Measurements from ENCODE around the gene MCRIP2.

MCRIP2 gene

DNA sequence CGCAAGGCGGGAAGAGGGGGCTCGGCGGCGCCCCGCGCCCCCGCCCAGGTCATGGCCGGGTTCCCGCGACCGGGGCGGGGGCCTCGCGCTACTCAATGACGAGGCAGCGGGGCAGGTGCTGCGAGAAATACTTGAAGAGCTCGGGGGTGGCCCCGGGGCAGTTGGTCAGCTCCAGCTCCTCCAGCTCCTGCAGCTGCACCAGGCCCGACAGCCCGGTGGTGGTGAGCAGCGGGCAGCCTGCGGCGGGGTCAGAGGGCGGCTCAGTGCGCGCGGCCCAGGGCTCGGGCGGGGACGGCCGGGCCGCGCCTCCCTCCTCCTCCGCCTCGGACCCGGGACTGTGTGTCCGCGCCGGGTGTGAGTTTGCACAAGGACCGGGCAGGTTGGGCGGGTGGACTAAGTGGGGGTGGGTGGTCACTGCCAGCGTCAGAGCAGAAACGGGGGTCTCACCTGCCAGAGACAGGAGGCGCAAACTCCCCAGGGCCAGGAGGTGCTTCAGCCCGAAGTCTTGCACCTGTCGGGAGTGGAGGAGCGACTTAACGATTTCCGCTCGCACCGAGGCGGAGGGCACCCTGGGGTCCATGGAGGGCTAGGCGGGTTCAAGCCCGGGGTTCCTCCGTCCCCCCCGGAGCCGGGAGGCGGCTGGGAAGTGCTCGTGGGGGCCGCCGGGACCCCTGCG lies 52.7 kb downstream of the MCRIP2 start:
- TF ChIP-seq CTCF (IDR thresholded peaks at IDR 0.05; ENCODE audit: insufficient read depth, low read length) (no peak), POLR2AphosphoS5 (IDR thresholded peaks at IDR 0.05; ENCODE audit: low read depth) (no peak), GABPA (IDR thresholded peaks at IDR 0.05; ENCODE audit: low read depth) (no peak), SPI1 (IDR thresholded peaks at IDR 0.05; ENCODE audit: borderline replicate concordance, low read depth) (no peak)
- TF ChIP-seq, protein P1, sequence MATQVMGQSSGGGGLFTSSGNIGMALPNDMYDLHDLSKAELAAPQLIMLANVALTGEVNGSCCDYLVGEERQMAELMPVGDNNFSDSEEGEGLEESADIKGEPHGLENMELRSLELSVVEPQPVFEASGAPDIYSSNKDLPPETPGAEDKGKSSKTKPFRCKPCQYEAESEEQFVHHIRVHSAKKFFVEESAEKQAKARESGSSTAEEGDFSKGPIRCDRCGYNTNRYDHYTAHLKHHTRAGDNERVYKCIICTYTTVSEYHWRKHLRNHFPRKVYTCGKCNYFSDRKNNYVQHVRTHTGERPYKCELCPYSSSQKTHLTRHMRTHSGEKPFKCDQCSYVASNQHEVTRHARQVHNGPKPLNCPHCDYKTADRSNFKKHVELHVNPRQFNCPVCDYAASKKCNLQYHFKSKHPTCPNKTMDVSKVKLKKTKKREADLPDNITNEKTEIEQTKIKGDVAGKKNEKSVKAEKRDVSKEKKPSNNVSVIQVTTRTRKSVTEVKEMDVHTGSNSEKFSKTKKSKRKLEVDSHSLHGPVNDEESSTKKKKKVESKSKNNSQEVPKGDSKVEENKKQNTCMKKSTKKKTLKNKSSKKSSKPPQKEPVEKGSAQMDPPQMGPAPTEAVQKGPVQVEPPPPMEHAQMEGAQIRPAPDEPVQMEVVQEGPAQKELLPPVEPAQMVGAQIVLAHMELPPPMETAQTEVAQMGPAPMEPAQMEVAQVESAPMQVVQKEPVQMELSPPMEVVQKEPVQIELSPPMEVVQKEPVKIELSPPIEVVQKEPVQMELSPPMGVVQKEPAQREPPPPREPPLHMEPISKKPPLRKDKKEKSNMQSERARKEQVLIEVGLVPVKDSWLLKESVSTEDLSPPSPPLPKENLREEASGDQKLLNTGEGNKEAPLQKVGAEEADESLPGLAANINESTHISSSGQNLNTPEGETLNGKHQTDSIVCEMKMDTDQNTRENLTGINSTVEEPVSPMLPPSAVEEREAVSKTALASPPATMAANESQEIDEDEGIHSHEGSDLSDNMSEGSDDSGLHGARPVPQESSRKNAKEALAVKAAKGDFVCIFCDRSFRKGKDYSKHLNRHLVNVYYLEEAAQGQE (IDR thresholded peaks at IDR 0.05; ENCODE audit: insufficient replicate concordance, low read depth), result no peak
- H3K27me3 ChIP-seq (ENCODE audit: insufficient read depth, poor library complexity, severe bottlenecking), result peaks cover 41% of the 10 kb centered on the region
- H3K4me3 ChIP-seq (replicated peaks; ENCODE audit: insufficient read depth, low read length), result no peak overlapping the region
- no peak overlapping the region for H3K27ac ChIP-seq (replicated peaks)
- DNase-seq (ENCODE audit: low read depth in 1 of 2, low spot score in 1 of 2), result no peak

GRCh38 chr16:694863-695354 lies 53.3 kb downstream of the MCRIP2 start:
- TF ChIP-seq, protein P1 (IDR thresholded peaks at IDR 0.05; ENCODE audit: insufficient replicate concordance, low read depth), result no peak
- TF ChIP-seq CTCF (IDR thresholded peaks at IDR 0.05; ENCODE audit: insufficient read depth, low read length) (no peak), POLR2AphosphoS5 (IDR thresholded peaks at IDR 0.05; ENCODE audit: low read depth) (no peak), GABPA (IDR thresholded peaks at IDR 0.05; ENCODE audit: low read depth) (no peak), SPI1 (IDR thresholded peaks at IDR 0.05; ENCODE audit: borderline replicate concordance, low read depth) (no peak)
- peaks cover 43% of the 10 kb centered on the region for H3K27me3 ChIP-seq (ENCODE audit: insufficient read depth, poor library complexity, severe bottlenecking)
- no peak for DNase-seq (ENCODE audit: low read depth in 1 of 2, low spot score in 1 of 2)
- H3K4me3 ChIP-seq (replicated peaks; ENCODE audit: insufficient read depth, low read length), result no peak overlapping the region
- H3K27ac ChIP-seq (replicated peaks), result no peak overlapping the region

DNA sequence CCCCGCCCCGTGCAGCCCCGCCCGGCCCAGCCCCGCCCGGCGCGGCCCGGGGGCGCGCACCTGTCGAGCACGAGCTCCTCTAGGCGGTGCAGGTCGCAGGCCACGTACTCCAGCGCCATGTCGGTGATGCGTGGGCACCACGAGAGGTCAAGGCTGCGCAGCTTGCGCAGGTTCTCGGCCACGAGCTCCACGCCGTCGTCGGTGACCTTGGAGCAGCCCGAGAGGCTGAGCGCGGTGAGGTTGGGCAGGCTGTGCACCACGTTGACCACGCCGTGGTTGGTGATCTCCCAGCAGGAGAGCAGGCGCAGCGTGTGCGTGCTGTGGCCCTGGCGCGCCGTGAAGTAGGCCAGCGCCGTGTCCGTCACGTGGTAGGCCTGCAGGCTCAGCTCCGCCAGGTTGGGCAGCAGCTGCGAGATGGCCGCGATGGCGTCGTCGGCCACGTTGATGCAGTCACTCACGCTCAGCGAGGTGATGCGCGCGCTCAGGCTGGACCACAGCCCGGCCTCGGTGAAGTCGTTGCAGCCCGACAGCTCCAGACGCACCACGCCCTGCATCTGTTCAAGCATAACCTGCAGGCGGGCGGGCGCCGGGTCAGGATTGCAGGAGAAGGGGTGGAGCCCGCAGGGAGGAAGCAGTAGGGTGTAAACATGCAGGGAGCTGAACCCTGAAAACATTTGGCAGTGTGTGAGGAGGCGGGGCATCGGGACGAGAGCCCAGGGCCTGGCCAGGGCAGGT lies 53.9 kb downstream of the MCRIP2 start:
- H3K4me3 ChIP-seq (replicated peaks; ENCODE audit: insufficient read depth, low read length), result peak overlapping the region; percentile 19
- peak in 1 of 2 experiments; percentile 68 for DNase-seq (ENCODE audit: low read depth in 1 of 2, low spot score in 1 of 2)

More for the DNA sequence above, 53.9 kb downstream of the MCRIP2 start:
- Histone ChIP-seq H3K27ac (replicated peaks) (no peak overlapping the region), H3K27me3 (ENCODE audit: insufficient read depth, poor library complexity, severe bottlenecking) (peaks cover 48% of the 10 kb centered on the region)
- TF ChIP-seq CTCF (IDR thresholded peaks at IDR 0.05; ENCODE audit: insufficient read depth, low read length) (no peak), POLR2AphosphoS5 (IDR thresholded peaks at IDR 0.05; ENCODE audit: low read depth) (no peak), GABPA (IDR thresholded peaks at IDR 0.05; ENCODE audit: low read depth) (no peak)

All from HL-60 (cell line).